Coronary artery (tissue), 2 donors: ENCODE measurements around the gene SYT1.

Experiments
- DNase-seq: peaks from one replicate; pipeline ENCODE4 v3.0.0-alpha.2; 2017; ENCODE audit warnings: low spot score
- H3K27ac ChIP-seq, 2 donors: fragments of 200-600 bp; sonication (generic); one replicate each; pipeline ENCODE4 v1.5.1; 2016 to 2019
- H3K4me3 ChIP-seq: fragments of 200-600 bp; sonication (generic); 2 replicates; pipeline ENCODE4 v1.5.1; 2016; ENCODE audit warnings: mild to moderate bottlenecking, moderate library complexity
- CTCF ChIP-seq: fragments of 200-600 bp; sonication (generic); IDR thresholded peaks from one replicate; pipeline ENCODE4 v1.5.1; 2019; ENCODE audit warnings: antibody characterized with exemption

Gene SYT1

GRCh38 chr12:79300199-79300568 lies 435.6 kb downstream of the SYT1 start:
- DNase-seq: no peak
- no peak overlapping the region for H3K27ac ChIP-seq
- TF ChIP-seq CTCF: no peak
- no peak overlapping the region for H3K4me3 ChIP-seq

- DNase-seq: no peak
- no peak overlapping the region for H3K27ac ChIP-seq
- no peak overlapping the region for H3K4me3 ChIP-seq
- TF ChIP-seq CTCF: no peak
Observed at GRCh38 chr12:79301181-79301580, 436.6 kb downstream of the SYT1 start.

DNA sequence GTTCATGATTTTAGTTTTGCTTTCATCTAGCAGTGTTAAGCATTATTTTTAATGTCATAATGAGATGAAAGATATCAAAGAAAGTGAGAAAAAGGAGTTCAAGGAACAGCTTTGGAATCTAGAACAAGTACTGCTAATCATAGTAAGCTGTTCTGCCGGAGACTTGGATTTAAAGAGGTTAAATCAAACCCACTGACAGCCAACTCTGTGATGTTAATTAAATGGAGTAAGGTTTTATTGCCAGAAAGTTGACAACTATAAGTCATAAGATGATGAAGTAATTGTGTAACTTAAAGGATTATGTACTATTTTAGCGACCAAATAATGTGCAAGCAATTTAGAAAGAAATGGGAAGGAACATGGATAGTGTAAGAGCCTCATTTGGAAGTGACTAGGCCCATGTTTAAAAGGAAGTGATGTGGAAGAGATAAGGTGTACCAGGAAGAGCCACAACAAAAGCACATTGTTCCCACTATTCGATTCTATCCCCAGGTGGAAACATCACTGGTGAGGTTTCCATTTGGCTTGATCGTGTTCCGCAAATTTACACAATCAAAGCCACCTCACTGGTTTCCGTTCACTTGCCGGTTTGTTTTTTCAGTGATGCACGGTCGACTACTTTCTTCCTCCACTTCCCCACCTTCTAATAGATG lies 437.7 kb downstream of the SYT1 start:
- Histone ChIP-seq H3K27ac (no peak overlapping the region), H3K4me3 (no peak overlapping the region)
- TF ChIP-seq CTCF: no peak
- no peak for DNase-seq

- TF ChIP-seq CTCF: no peak
- DNase-seq: no peak
- H3K27ac ChIP-seq: no peak overlapping the region
Observed at GRCh38 chr12:79307340-79307739, 442.8 kb downstream of the SYT1 start.

GRCh38 chr12:79309039-79309438 lies 444.5 kb downstream of the SYT1 start:
- Histone ChIP-seq H3K4me3 (no peak overlapping the region), H3K27ac (no peak overlapping the region)
- DNase-seq: no peak
- no peak for TF ChIP-seq CTCF

More at GRCh38 chr12:79307340-79307739, 442.8 kb downstream of the SYT1 start:
- H3K4me3 ChIP-seq: no peak overlapping the region

- DNase-seq: no peak
- Histone ChIP-seq H3K4me3 (no peak overlapping the region), H3K27ac (no peak overlapping the region)
- no peak for TF ChIP-seq CTCF
Observed at GRCh38 chr12:79317179-79317847, 452.7 kb downstream of the SYT1 start.

- TF ChIP-seq CTCF: no peak
- no peak overlapping the region for H3K27ac ChIP-seq
- DNase-seq: no peak
- no peak overlapping the region for H3K4me3 ChIP-seq
Observed at GRCh38 chr12:79322905-79323304, 458.3 kb downstream of the SYT1 start.
